Peyer's patch (tissue), 4 donors: ENCODE data around the gene DTX2.
"Not testable (repeated sequence)": the region's sequence is repeated elsewhere in the genome, so short reads cannot be mapped to it uniquely, and the experiment has no call there.

Experiments
- POLR2A ChIP-seq, 2 donors: fragments of 450-650 bp; IDR thresholded peaks; one replicate each; pipeline ENCODE4 v1.5.1; 2017; ENCODE audit warnings: antibody characterized with exemption in 2 of 2, mild to moderate bottlenecking in 2 of 2, moderate library complexity in 2 of 2
- TF ChIP-seq, protein P1 (sequence below), 6 experiments: fragments of 450-650 bp in 4 of 6; fragments of 200-600 bp in 2 of 6; sonication (generic) in 1 of 6; IDR thresholded peaks; one replicate each; pipeline ENCODE4 v1.5.1; 2017 to 2019; ENCODE audit warnings: antibody characterized with exemption in 6 of 6, mild to moderate bottlenecking in 3 of 6, moderate library complexity in 1 of 6

DNA sequence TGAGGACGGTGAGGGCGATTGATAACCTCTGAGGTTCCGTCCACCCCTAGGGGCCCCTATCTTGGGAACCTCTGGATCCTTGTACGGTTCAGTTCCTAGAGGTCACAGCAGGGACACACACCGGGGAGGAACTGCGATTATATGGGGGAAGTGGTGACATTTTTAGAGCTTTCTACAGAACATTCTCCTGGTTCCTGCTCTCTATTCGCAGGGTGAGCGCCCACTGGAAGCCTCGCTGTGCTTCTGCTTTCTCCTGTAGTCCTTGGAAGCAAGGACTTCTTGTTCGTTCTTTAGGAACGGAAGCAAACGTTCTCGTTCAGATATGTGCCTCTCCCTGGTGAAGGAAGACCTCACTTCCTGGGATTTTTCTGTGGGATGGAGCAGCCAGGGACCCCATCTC, 26.5 kb downstream of the DTX2 start:
- TF ChIP-seq, protein P1, sequence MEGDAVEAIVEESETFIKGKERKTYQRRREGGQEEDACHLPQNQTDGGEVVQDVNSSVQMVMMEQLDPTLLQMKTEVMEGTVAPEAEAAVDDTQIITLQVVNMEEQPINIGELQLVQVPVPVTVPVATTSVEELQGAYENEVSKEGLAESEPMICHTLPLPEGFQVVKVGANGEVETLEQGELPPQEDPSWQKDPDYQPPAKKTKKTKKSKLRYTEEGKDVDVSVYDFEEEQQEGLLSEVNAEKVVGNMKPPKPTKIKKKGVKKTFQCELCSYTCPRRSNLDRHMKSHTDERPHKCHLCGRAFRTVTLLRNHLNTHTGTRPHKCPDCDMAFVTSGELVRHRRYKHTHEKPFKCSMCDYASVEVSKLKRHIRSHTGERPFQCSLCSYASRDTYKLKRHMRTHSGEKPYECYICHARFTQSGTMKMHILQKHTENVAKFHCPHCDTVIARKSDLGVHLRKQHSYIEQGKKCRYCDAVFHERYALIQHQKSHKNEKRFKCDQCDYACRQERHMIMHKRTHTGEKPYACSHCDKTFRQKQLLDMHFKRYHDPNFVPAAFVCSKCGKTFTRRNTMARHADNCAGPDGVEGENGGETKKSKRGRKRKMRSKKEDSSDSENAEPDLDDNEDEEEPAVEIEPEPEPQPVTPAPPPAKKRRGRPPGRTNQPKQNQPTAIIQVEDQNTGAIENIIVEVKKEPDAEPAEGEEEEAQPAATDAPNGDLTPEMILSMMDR (IDR thresholded peaks at IDR 0.05), result not testable (repeated sequence)
- not testable (repeated sequence) for TF ChIP-seq POLR2A (IDR thresholded peaks at IDR 0.05)
